Colonic mucosa (tissue), 4 donors: Measurements from ENCODE around the gene TRIM62. TPM values are rescaled to one million over a fixed set of nuclear protein-coding genes. Genes with fewer than 3 reads are reported as not detected.

Experiments
- DNase-seq: peaks from one replicate; pipeline ENCODE4 v3.0.0-alpha.2; 2020
- H3K27ac ChIP-seq: fragments of 200-600 bp; one replicate; pipeline ENCODE4 v1.8.0; 2021
- H3K27me3 ChIP-seq: fragments of 200-600 bp; one replicate; pipeline ENCODE4 v1.8.0; 2021
- H3K36me3 ChIP-seq: fragments of 200-600 bp; one replicate; pipeline ENCODE4 v1.8.0; 2021
- H3K4me1 ChIP-seq: fragments of 200-600 bp; one replicate; pipeline ENCODE4 v1.8.0; 2021; ENCODE audit warnings: mild to moderate bottlenecking
- H3K4me3 ChIP-seq: fragments of 200-600 bp; one replicate; pipeline ENCODE4 v1.8.0; 2021
- H3K9ac ChIP-seq, 2 donors: one replicate each; pipeline ENCODE4 v1.7.0; 2013; ENCODE audit warnings: control low read depth in 2 of 2, low read depth in 2 of 2, low read length in 2 of 2
- H3K9me3 ChIP-seq: fragments of 200-600 bp; one replicate; pipeline ENCODE4 v1.8.0; 2021
- CTCF ChIP-seq: fragments of 200-600 bp; IDR thresholded peaks from one replicate; pipeline ENCODE4 v1.8.0; 2022; ENCODE audit warnings: antibody characterized with exemption, mild to moderate bottlenecking
- intact Hi-C: fragments of 100-400 bp; cut with DNase I; formaldehyde crosslinking; loops from one replicate; pipeline ENCODE4 v1.14.1; 2022
- total RNA-seq, 2 donors: library from RNA; stranded (reverse); fragmentation: NEBNext Ultra II Directional in 1 of 2; extraction: Animal tissue kit (Norgen Biotek cat#: 25700) in 1 of 2; gene quantifications; one replicate each; pipeline ENCODE4 v1.2.1, GENCODE V29; 2021
- donor health status: healthy.
- donor health status: DM: no; HTN: no; CAD: no.
- donor health status: DM: no; HTN: no; CAD: no.

The TRIM62 gene
- total RNA-seq, 2 donors from 2014 or later, result 4.9 to 6.2 TPM

GRCh38 chr1:33180911-33181890 lies 642 bp downstream of the TRIM62 start:
- H3K4me3 ChIP-seq, result peak overlapping the region; percentile 85
- no peaks in the 10 kb centered on the region for H3K27me3 ChIP-seq
- H3K36me3 ChIP-seq, result no peaks in the 10 kb centered on the region
- H3K9ac ChIP-seq, result peak overlapping the region; percentile 49 to 76
- H3K27ac ChIP-seq, result peak overlapping the region; percentile 63
- H3K9me3 ChIP-seq, result no peaks in the 10 kb centered on the region
- peaks cover 4% of the 10 kb centered on the region for H3K4me1 ChIP-seq
- TF ChIP-seq CTCF, result no peak
- peak; percentile 54 for DNase-seq
- intact Hi-C loops, result no loop called here

GRCh38 chr1:33180226-33180910 lies 1.5 kb downstream of the TRIM62 start:
- TF ChIP-seq CTCF, result no peak
- Histone ChIP-seq H3K9ac (peak overlapping the region in 1 of 2 donors; percentile 35), H3K27me3 (no peaks in the 10 kb centered on the region), H3K36me3 (no peaks in the 10 kb centered on the region), H3K9me3 (no peaks in the 10 kb centered on the region), H3K4me3 (peak overlapping the region; percentile 85), H3K4me1 (peaks cover 4% of the 10 kb centered on the region), H3K27ac (no peak overlapping the region)
- intact Hi-C loops, result no loop called here
- DNase-seq, result peak; percentile 92

GRCh38 chr1:33178836-33179439 lies 2.9 kb downstream of the TRIM62 start:
- no peak overlapping the region for H3K9ac ChIP-seq
- no peak overlapping the region for H3K27ac ChIP-seq
- H3K36me3 ChIP-seq, result no peaks in the 10 kb centered on the region
- no peak for DNase-seq
- TF ChIP-seq CTCF, result no peak
- H3K27me3 ChIP-seq, result no peaks in the 10 kb centered on the region
- H3K9me3 ChIP-seq, result no peaks in the 10 kb centered on the region
- peaks cover 4% of the 10 kb centered on the region for H3K4me1 ChIP-seq
- intact Hi-C loops, result no loop called here
- H3K4me3 ChIP-seq, result no peak overlapping the region

- no peak overlapping the region for H3K9ac ChIP-seq
- H3K4me1 ChIP-seq, result peaks cover 4% of the 10 kb centered on the region
- no peak overlapping the region for H3K27ac ChIP-seq
- intact Hi-C loops, result no loop called here
- no peaks in the 10 kb centered on the region for H3K27me3 ChIP-seq
- no peak overlapping the region for H3K4me3 ChIP-seq
- no peak for TF ChIP-seq CTCF
- H3K9me3 ChIP-seq, result no peaks in the 10 kb centered on the region
- no peaks in the 10 kb centered on the region for H3K36me3 ChIP-seq
- no peak for DNase-seq
Measured at GRCh38 chr1:33177996-33178540, 3.8 kb downstream of the TRIM62 start.

- intact Hi-C loops, result no loop called here
- peaks cover 4% of the 10 kb centered on the region for H3K4me1 ChIP-seq
- no peak overlapping the region for H3K9ac ChIP-seq
Measured at GRCh38 chr1:33176887-33177286, 5.0 kb downstream of the TRIM62 start.

More at GRCh38 chr1:33176887-33177286, 5.0 kb downstream of the TRIM62 start:
- no peak for TF ChIP-seq CTCF
- Histone ChIP-seq H3K27me3 (no peaks in the 10 kb centered on the region), H3K9me3 (no peaks in the 10 kb centered on the region), H3K4me3 (no peak overlapping the region), H3K27ac (no peak overlapping the region), H3K36me3 (no peaks in the 10 kb centered on the region)
- DNase-seq, result no peak
